Ovary (tissue), 3 donors: ENCODE results near the gene FSTL1.

Experiments
- CTCF ChIP-seq, 3 donors: fragments of 450-650 bp in 2 of 3; fragments of 200-600 bp in 1 of 3; IDR thresholded peaks; one replicate each; pipeline versions ENCODE4 v1.5.1 to v1.8.0; 2016 to 2022; ENCODE audit warnings: antibody characterized with exemption in 3 of 3, mild to moderate bottlenecking in 1 of 3
- EP300 ChIP-seq: sonication (generic); formaldehyde crosslinking; IDR thresholded peaks from one replicate; pipeline ENCODE4 v1.6.1; 2017; ENCODE audit warnings: antibody characterized with exemption
- POLR2A ChIP-seq: fragments of 450-650 bp; IDR thresholded peaks from one replicate; pipeline ENCODE4 v1.6.1; 2017; ENCODE audit warnings: antibody characterized with exemption, mild to moderate bottlenecking, moderate library complexity
- donor health status: DM: no; HTN: no; CAD: no.

- TF ChIP-seq EP300 (no peak), CTCF (IDR thresholded peaks at IDR 0.05) (no peak), POLR2A (no peak)
These were observed 842 bp downstream of the FSTL1 start for GRCh38 chr3:120449701-120450599.
